Natural killer cell treated with Interleukin-12 subunit alpha and Interleukin-12 subunit beta and Interleukin-15 and Interleukin-18, amount 100 ng/mL, for 72 hours (primary cell): Measurements from ENCODE around the gene FBXO10. TPM values are rescaled to one million over a fixed set of nuclear protein-coding genes. Genes with fewer than 3 reads are reported as not detected.

ENCODE experiments used
- ATAC-seq, 2 donors: fragments of 150-1000 bp; cut with Tn5 transposase in 1 of 2; sonication (Bioruptor Pico), chemical (Tn5 transposase) in 1 of 2; 2 replicates each; pipeline ENCODE4 v1.10.0; 2021
- DNase-seq: peaks from one replicate; pipeline ENCODE4 v3.0.0; 2022; ENCODE audit warnings: low spot score
- H3K27ac Mint-ChIP-seq, 2 donors: 1 replicate in 1 of 2; 2 replicates in 1 of 2; pipeline ENCODE4 v1.8.0; 2022; ENCODE audit warnings: mixed read lengths in 2 of 2, mild to moderate bottlenecking in 1 of 2, moderate library complexity in 1 of 2
- H3K27me3 Mint-ChIP-seq, 2 donors: 1 replicate in 1 of 2; 2 replicates in 1 of 2; pipeline ENCODE4 v1.8.0; 2022; ENCODE audit warnings: mixed read lengths in 2 of 2
- H3K36me3 Mint-ChIP-seq: one replicate; pipeline ENCODE4 v1.8.0; 2022; ENCODE audit warnings: mixed read lengths
- H3K4me1 Mint-ChIP-seq, 2 donors: 1 replicate in 1 of 2; 2 replicates in 1 of 2; pipeline ENCODE4 v1.8.0; 2022; ENCODE audit warnings: low read depth in 2 of 2, mixed read lengths in 2 of 2, mild to moderate bottlenecking in 1 of 2
- H3K4me3 Mint-ChIP-seq: one replicate; pipeline ENCODE4 v1.8.0; 2022; ENCODE audit warnings: mixed read lengths
- H3K9me3 Mint-ChIP-seq: 2 replicates; pipeline ENCODE4 v1.8.0; 2022; ENCODE audit warnings: mixed read lengths
- total RNA-seq, 2 donors: library from RNA; stranded (reverse); gene quantifications; one replicate each; pipeline ENCODE4 v1.2.3, GENCODE V29; 2022

The FBXO10 gene
- total RNA-seq, 2 donors from 2014 or later: 4.3 to 8.7 TPM

GRCh38 chr9:37466037-37466709 lies 110.0 kb downstream of the FBXO10 start:
- Mint-ChIP-seq H3K27me3 (no peaks in the 10 kb centered on the region), H3K27ac (peak overlapping the region; percentile 87 to 93), H3K36me3 (no peaks in the 10 kb centered on the region), H3K9me3 (no peaks in the 10 kb centered on the region), H3K4me3 (peak overlapping the region; percentile 92), H3K4me1 (peaks cover 27 to 34% of the 10 kb centered on the region in 2 donors)
- peak; percentile 1 to 2 for ATAC-seq
- peak; percentile 61 for DNase-seq

- Mint-ChIP-seq H3K9me3 (no peaks in the 10 kb centered on the region), H3K4me3 (peak within 1 kb of the TSS; percentile 92), H3K4me1 (peaks cover 27 to 34% of the 10 kb centered on the region in 2 donors), H3K27ac (peak within 1 kb of the TSS; percentile 87 to 93), H3K36me3 (no peaks in the 10 kb centered on the region), H3K27me3 (no peaks in the 10 kb centered on the region)
- ATAC-seq: peak; percentile 88 to 91
- peak; percentile 100 for DNase-seq
Measured at GRCh38 chr9:37465249-37466036, 110.7 kb downstream of the FBXO10 start, which contains the start of gene ZBTB5. TSS of gene ZBTB5 (minus strand) at chr9:37465450. CDS start at chr9:37442551, 22,899 bp downstream.

GRCh38 chr9:37464426-37465248 lies 111.5 kb downstream of the FBXO10 start:
- ATAC-seq: peak; percentile 52 to 66
- DNase-seq: peak; percentile 77
- H3K4me1 Mint-ChIP-seq: peaks cover 27 to 34% of the 10 kb centered on the region in 2 donors
- H3K4me3 Mint-ChIP-seq: peak overlapping the region; percentile 92
- H3K9me3 Mint-ChIP-seq: no peaks in the 10 kb centered on the region
- H3K27ac Mint-ChIP-seq: peak overlapping the region; percentile 87 to 93
- no peaks in the 10 kb centered on the region for H3K36me3 Mint-ChIP-seq
- no peaks in the 10 kb centered on the region for H3K27me3 Mint-ChIP-seq

- no peaks in the 10 kb centered on the region for H3K36me3 Mint-ChIP-seq
- no peak for DNase-seq
- peak overlapping the region; percentile 87 to 93 for H3K27ac Mint-ChIP-seq
- no peaks in the 10 kb centered on the region for H3K27me3 Mint-ChIP-seq
- H3K9me3 Mint-ChIP-seq: no peaks in the 10 kb centered on the region
- H3K4me1 Mint-ChIP-seq: peaks cover 27 to 34% of the 10 kb centered on the region in 2 donors
- H3K4me3 Mint-ChIP-seq: peak overlapping the region; percentile 92
- ATAC-seq: no peak
Measured at GRCh38 chr9:37464006-37464405, 112.2 kb downstream of the FBXO10 start.

Other genes starting within 250 kb of the FBXO10 start
- gene GRHPR, start 153.7 kb downstream of the FBXO10 start, total RNA-seq: 10 to 100 TPM; 53.4 to 66.1 TPM
- 1 to 10 TPM; 8.5 TPM for gene ZBTB5, start 110.9 kb downstream of the FBXO10 start, total RNA-seq
- 10 to 100 TPM; 37.0 to 70.2 TPM for gene POLR1E, start 90.4 kb downstream of the FBXO10 start, total RNA-seq
- 100 to 1,000 TPM in 1 of 2 donors, 10 to 100 TPM in 1; 93.0 to 136 TPM for gene TOMM5, start 16.2 kb upstream of the FBXO10 start, total RNA-seq
- gene FRMPD1, start 74.6 kb upstream of the FBXO10 start, total RNA-seq: not detected
- 10 to 100 TPM; 12.1 to 19.0 TPM for gene TRMT10B, start 177.4 kb upstream of the FBXO10 start, total RNA-seq
- 100 to 1,000 TPM in 1 of 2 donors, 10 to 100 TPM in 1; 72.7 to 112 TPM for gene EXOSC3, start 208.7 kb upstream of the FBXO10 start, total RNA-seq
- 10 to 100 TPM; 16.9 to 19.1 TPM for gene DCAF10, start 224.4 kb upstream of the FBXO10 start, total RNA-seq